ENCODE measurements around the gene SLC26A11.

DNA sequence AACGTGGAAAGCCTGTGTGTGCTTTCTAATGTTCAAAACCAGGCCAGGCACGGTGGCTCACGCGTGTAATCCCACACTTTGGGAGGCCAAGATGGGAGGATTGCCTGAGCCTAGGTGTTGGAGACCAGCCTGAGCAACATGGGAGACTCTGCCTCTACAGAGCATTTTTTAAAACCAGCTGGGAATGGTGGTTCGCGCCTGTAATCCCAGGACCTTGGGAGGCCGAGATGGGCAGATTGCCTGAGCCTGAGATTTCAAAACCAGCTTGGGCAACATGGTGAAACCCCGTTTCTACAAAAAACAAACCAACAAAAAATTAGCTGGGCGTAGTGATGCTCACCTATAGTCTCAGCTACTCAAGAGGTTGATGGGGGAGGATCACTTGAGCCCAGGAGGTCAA lies 66.8 kb downstream of the SLC26A11 start:
- TF ChIP-seq, protein P1, sequence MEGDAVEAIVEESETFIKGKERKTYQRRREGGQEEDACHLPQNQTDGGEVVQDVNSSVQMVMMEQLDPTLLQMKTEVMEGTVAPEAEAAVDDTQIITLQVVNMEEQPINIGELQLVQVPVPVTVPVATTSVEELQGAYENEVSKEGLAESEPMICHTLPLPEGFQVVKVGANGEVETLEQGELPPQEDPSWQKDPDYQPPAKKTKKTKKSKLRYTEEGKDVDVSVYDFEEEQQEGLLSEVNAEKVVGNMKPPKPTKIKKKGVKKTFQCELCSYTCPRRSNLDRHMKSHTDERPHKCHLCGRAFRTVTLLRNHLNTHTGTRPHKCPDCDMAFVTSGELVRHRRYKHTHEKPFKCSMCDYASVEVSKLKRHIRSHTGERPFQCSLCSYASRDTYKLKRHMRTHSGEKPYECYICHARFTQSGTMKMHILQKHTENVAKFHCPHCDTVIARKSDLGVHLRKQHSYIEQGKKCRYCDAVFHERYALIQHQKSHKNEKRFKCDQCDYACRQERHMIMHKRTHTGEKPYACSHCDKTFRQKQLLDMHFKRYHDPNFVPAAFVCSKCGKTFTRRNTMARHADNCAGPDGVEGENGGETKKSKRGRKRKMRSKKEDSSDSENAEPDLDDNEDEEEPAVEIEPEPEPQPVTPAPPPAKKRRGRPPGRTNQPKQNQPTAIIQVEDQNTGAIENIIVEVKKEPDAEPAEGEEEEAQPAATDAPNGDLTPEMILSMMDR (IDR thresholded peaks at IDR 0.05; ENCODE audit: insufficient read depth, low read length, poor library complexity, severe bottlenecking), result no peak
- TF ChIP-seq EZH2phosphoT487 (conservative IDR thresholded peaks at IDR 0.05; ENCODE audit: low read length), result no peak
